T-helper 2 cell (primary cell): ENCODE data around the gene NFKB2.
A peak's percentile ranks its signal among the peaks of the same experiment; 100 is the strongest.

Experiments used
- DNase-seq, 5 experiments: peaks; one replicate each; pipeline versions ENCODE4 v3.0.0 to v3.0.0-alpha.2; 2012 to 2022

Gene NFKB2

DNA sequence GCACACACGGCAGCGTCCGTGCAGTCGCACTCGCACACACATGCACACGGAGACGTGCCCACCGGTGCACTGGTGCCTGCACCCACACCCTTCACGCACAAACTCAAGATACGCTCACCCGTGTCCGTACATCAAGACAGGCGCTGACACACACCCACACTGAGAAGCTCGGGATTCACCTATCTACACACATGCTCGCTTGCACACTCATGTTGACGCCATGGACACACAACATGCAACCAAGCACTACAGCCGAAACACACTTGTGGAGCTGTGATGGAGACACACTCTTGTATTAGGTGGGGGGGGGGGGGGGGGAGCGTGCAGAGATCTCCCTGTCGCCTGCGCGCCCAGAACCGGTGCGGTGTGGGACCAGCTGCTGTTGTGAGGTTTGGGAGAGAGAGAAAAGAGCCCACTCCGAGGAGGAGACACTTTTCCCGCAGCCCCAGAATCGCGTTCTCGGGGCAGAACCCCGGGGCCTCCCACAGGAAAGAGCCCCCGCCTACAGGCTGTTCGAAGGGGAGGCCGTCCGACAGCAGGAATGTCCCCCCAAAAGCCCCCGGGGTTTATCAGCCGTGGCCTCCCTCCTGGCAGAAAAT lies 605 bp upstream of the NFKB2 start:
- peak in 3 of 5 experiments; percentile 33 to 86 (median 59) for DNase-seq

DNA sequence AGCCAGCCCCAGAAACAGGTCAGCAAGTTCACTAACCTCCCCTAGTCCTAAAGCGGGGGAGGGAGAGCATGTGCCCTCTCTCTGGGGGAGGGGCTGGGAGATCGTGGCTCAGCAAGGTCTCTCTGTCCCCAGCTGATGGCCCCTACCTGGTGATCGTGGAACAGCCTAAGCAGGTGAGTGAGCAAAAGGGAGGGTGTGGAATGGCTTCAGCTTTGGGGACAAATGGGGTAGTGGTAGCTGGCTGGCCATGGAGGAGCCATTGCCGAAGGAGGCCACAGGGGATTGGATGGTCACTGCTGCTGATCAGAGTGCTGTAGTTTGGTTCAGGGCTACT lies 779 bp downstream of the NFKB2 start:
- DNase-seq, result peak in 1 of 5 experiments; percentile 36

DNA sequence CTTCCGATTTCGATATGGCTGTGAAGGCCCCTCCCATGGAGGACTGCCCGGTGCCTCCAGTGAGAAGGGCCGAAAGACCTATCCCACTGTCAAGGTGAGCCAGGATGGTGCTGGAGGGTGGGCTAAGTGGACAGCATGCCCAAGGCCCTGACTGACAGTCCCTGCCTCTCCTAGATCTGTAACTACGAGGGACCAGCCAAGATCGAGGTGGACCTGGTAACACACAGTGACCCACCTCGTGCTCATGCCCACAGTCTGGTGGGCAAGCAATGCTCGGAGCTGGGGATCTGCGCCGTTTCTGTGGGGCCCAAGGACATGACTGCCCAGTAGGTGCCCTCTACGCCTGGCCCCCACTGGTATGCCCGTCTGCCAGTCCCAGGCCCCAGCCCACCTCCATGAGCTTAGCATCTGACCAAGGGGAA lies 1.2 kb downstream of the NFKB2 start:
- no peak for DNase-seq

DNA sequence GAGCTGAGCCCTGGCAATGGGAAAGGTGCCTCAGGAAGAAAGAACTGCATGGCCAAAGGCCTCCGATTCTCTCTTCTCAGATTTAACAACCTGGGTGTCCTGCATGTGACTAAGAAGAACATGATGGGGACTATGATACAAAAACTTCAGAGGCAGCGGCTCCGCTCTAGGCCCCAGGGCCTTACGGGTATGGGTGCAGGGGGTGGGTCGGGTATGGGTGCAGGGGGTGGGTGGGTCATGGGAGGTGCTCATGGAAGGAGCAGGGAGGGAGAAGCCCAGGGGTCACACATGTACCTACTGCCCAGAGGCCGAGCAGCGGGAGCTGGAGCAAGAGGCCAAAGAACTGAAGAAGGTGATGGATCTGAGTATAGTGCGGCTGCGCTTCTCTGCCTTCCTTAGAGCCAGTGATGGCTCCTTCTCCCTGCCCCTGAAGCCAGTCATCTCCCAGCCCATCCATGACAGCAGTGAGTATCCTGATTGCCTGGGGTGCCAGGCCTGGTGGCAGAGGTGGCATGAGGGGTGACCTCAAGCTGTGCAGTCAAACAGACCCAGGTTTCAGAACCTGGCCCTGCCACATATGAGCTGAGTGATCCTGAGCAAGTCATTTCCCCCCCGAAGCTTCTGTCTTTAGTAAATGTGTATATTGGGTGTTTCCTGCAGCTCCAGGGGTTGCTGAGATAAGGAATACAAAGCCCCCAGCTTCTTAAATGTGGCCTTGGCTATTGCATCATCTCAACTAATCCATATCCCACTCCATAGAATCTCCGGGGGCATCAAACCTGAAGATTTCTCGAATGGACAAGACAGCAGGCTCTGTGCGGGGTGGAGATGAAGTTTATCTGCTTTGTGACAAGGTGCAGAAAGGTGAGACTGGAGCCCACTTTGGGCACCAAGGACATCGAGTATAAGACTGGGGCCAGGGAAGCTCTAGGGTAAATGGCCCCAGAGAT lies 2.0 kb downstream of the NFKB2 start:
- peak in 1 of 5 experiments; percentile 23 for DNase-seq

DNA sequence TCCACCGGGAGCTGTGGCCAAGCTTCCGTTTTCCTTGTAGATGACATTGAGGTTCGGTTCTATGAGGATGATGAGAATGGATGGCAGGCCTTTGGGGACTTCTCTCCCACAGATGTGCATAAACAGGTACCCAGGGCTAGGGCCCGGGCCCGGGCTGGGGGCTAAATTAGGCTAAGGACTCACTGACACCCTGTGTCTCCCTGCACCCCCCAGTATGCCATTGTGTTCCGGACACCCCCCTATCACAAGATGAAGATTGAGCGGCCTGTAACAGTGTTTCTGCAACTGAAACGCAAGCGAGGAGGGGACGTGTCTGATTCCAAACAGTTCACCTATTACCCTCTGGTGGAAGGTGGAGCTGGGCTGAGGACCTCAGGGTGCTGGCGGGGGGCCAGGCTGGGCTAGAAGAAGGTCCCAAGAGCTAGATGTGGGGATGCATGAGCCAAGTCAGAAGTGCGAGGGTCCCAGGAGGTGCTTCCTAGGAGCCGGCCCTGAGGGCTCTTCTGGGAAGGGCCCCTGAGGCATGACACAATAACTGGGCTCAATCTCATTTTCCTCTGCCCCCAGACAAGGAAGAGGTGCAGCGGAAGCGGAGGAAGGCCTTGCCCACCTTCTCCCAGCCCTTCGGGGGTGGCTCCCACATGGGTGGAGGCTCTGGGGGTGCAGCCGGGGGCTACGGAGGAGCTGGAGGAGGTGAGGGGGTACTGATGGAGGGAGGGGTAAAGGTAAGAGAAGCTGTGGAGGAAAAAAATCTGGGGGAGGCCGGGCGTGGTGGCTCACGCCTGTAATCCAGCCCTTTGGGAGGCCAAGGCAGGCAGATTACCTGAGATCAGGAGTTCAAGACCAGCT lies 2.9 kb downstream of the NFKB2 start:
- DNase-seq, result no peak

DNA sequence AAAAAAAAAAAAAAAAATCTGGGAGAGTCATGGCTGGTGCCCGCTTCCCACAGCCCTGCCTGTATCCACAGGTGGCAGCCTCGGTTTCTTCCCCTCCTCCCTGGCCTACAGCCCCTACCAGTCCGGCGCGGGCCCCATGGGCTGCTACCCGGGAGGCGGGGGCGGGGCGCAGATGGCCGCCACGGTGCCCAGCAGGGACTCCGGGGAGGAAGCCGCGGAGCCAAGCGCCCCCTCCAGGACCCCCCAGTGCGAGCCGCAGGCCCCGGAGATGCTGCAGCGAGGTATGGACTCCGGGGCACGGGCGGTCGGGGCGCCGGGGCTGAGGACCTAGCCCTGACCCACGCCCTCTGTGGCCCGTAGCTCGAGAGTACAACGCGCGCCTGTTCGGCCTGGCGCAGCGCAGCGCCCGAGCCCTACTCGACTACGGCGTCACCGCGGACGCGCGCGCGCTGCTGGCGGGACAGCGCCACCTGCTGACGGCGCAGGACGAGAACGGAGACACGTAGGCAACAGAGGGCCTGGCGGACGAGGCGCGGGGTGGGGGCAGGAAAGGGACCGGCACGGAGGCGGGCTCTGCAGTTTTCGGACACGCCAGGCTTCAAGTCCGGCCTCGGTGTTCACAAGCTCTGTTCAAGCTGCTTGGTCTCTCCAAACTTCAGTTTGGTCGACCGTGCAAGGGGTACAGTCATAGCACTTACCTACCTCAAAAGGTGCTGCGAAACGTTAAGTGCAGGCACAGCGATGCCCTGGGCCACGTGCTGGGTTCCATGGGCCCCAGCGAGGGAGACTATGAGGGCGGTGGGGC lies 3.9 kb downstream of the NFKB2 start:
- peak; percentile 76 to 91 (median 81) for DNase-seq

DNA sequence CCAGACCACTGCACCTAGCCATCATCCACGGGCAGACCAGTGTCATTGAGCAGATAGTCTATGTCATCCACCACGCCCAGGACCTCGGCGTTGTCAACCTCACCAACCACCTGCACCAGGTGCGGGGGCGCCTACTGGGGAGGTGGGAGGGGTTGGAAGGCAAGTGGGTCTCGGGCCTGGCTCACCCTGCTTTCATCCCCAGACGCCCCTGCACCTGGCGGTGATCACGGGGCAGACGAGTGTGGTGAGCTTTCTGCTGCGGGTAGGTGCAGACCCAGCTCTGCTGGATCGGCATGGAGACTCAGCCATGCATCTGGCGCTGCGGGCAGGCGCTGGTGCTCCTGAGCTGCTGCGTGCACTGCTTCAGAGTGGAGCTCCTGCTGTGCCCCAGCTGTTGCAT lies 4.6 kb downstream of the NFKB2 start:
- DNase-seq, result no peak

DNA sequence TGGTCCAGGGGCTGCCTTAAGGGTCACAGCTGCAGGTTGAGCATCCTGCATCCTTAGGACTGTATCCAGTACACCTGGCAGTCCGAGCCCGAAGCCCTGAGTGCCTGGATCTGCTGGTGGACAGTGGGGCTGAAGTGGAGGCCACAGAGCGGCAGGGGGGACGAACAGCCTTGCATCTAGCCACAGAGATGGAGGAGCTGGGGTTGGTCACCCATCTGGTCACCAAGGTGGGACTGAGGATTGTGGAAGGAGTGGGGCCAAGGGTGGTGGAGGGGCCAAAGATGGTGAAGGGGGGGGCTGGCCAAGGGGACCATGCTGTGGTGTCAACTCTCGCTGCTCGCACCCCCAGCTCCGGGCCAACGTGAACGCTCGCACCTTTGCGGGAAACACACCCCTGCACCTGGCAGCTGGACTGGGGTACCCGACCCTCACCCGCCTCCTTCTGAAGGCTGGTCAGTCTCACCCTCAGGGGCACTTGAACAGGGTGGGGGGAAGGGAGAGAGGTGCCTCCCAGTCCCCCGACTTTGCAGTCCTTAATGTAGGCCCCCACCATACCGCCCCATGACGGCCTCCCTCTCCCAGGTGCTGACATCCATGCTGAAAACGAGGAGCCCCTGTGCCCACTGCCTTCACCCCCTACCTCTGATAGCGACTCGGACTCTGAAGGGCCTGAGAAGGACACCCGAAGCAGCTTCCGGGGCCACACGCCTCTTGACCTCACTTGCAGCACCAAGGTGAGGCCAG lies 5.3 kb downstream of the NFKB2 start:
- DNase-seq, result no peak

DNA sequence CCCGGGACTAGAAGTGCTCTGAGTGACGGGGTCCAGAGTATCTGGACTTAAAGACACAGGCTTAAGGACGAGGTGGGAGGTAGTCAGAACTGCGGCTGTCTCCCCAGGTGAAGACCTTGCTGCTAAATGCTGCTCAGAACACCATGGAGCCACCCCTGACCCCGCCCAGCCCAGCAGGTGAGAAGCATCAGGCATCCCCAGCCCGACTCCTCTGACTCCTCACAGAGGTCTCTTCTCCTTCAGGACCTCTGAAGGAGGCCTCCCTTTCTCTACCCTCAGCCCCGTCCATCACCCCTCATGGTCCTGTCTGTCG lies 5.8 kb downstream of the NFKB2 start:
- no peak for DNase-seq

DNA sequence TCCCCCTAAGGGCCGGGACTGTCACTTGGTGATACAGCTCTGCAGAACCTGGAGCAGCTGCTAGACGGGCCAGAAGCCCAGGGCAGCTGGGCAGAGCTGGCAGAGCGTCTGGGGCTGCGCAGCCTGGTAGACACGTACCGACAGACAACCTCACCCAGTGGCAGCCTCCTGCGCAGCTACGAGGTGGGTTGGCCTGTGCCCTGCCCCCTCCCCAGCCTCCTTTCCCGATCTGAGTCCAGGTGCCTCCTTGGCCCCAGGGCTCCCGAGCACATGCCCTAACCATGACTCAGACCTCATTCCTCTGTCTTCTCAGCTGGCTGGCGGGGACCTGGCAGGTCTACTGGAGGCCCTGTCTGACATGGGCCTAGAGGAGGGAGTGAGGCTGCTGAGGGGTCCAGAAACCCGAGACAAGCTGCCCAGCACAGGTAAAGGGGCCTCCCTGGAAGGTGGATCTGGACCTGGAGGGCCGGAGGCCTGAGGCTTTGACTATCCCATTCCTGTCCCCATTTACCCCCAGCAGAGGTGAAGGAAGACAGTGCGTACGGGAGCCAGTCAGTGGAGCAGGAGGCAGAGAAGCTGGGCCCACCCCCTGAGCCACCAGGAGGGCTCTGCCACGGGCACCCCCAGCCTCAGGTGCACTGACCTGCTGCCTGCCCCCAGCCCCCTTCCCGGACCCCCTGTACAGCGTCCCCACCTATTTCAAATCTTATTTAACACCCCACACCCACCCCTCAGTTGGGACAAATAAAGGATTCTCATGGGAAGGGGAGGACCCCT lies 6.4 kb downstream of the NFKB2 start:
- DNase-seq, result no peak

DNA sequence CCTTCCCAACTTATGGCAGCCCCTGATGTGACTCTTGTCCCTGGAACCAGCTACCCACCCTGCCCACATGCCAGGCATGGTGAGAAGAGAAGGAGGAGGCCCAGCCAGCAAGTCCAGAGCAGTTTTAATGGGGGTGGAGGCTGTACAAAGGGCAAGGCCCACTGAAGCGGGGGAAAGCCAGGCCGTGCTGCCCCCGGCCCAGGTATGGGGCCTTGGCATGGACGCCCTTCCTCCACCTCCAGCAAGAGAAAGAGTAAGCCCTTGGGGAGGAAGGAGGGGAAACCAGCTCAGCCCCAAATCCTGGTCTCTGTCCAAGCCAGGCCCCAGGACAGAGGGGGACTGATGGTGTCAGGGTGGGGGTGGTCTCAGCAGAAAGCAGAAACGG lies 7.0 kb downstream of the NFKB2 start:
- no peak for DNase-seq

DNA sequence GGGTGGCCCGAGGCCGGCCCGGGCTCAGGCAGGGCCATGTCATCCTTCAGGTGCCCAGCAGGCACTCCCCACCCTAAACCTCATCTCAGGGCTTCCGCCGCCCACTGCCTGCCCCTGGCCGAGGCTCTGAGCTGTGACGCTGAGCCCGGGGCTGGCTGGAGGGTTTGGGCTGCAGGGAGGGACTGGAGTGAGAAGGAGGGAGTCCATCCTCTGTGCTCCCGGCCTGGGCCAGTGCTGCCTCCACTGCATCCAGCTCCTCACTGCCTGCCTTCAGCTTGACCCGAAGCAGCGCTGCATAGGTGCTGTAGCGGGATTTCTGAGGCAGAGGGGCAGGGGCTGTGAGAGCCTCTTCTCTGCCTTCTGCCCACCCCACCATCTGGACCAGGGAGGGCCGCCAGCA lies 7.6 kb downstream of the NFKB2 start:
- no peak for DNase-seq

DNA sequence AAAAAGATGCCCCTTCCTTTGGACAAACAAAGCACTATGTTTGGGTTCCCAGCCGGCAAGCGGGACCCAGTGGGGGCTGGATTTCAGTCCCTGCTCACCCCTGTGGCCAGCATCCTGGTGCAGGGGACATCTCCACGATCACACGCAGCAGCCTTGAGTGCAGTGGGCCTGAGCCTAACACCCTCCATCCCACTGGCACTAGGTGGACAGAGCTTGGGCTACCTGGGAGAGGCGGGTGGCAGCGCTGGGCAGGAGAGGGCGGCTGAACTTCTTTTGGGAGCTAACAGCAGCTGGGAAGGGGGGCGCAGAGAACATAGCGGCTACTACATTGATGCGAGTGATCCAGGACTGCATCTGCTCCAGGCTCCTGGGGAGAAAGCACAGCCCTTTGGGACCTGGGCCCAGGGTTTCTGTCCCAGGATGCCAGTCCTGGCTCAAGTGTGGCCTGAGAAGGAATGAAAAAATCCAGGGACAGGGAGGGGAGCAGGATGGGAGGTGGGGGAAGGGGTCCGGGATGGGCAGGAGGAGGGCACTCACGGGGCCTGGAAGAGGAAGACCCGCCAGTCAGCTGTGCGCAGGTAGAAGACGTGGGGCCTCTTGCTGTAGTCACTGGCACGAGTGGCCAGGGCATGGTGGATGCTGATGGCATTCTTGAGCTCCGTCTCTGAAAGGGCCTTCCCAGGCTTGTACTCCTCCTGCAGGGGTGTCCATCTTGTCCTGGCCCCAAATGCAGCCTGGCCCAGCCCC lies 9.0 kb downstream of the NFKB2 start:
- no peak for DNase-seq

DNA sequence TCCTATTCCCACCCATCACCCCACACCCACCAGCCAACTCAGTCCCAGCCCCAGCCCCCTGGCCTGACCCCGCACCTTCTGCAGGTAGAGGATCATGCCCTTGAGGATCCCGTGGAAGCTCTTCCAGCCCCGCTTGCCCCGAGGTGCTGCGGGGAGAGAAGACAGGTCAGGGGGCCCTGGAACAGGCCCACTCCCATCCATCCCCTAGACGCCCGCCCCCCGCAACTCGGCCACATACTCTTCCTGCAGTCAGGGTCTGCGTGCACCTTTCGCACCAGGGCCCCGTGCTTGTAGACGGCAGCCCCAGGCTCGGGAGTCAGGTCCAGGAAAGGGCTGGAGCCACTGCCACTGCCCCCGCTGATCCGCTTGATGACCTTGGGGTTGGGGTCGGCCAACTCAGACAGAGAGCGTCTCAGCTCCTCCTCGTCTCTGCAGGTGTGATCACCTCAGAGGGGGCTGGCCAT lies 9.6 kb downstream of the NFKB2 start:
- no peak for DNase-seq

DNA sequence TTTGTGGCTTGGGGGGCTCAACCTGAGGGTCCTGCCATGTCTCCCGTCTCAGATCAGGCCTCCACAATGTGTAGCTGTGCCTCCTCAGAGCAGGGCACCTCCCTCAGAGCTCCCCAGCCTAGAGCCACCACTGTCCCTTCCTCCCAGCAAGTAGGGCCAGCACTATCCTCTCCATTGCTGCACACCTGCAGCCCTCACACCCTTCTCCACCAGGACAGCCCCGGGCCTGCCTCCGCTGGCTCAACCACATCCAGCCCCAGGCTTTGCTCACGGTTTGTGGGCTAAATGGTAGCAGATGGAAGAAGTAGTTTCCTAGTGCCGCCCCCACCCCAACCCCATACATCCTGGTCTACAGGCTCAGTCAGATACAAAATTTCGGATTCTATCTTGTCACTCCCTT lies 10.1 kb downstream of the NFKB2 start:
- DNase-seq, result no peak

DNA sequence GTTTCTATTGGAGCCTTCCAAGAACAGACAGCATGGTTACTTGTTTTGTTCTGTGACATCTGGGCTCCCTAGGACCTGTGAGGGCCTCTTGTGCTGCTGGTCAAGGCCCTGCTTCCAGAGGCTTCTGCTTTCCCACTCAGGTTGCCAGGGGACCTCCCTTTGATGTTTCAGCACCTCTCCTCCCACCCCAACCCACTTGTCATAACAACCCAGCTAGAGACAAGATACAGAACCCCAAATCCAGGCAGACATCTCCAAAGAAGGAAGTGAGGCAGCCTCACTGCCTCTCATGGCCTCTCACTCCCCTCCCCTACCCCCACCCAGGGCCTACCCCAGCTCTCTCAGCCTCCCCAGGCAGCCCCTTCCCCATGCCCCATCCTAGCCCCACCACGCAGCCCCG lies 11.3 kb downstream of the NFKB2 start:
- DNase-seq, result no peak

DNA sequence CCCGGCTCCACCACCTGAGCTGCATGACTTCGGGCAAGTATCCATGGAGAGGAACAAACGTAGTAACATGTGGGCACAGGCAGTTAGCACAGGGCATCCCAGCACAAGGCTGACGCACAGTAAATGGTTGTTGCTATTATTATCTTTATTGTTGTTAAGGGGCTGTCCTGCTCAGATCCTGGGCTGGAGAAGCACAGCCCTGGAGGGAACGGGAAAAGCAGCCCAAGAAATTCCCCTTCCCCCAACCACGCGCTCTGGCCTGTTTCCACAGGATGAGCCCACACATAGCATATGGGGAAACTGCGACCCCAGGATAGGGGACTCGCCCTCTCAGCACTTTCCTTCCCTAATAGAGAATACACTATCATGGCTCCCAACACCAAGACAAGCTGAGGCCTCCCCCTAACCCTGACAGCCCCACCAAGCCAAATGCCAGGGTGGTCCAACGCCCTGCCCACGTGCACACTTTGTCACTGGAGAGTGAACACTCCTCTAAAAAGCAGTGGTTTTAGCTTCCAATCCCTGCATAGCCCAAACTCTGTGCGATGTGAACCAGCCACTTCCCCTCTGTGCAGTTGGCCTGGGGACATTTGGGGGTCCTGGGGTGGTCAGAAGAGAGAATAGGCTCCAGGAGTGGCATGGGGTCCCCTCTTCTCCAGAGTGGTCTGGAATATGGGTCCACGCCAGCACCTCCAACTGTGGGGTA lies 12.1 kb downstream of the NFKB2 start:
- no peak for DNase-seq

DNA sequence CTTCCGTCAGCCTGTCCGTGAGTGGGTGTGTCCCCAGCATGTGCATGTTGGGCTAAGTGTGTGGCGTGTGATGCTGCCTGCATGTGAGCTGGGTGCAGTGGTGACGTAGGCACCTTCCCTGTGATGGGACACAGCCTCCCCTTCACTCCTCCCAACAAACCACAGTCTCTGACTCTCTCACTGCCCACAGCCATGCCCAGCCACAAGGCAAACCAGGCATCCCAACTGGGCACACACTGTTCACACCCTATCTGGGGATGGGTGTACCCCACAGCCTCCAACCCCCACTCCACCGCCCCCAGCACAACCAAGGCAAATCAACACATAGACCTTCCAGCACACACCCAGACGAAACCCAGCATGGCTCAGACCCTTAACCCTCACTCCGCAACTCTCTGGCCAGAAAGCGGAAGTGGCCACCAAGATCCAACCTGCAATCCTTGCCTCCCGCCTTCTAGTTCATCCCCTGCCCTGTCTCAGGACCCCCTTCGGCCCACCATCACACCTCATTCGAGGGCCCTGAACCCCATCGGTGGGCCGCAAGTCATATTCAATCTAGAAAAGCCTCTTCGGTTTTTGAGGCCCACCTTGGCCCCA lies 12.7 kb downstream of the NFKB2 start:
- DNase-seq, result no peak
